ENCODE data around the gene TCF7L2.

DNA sequence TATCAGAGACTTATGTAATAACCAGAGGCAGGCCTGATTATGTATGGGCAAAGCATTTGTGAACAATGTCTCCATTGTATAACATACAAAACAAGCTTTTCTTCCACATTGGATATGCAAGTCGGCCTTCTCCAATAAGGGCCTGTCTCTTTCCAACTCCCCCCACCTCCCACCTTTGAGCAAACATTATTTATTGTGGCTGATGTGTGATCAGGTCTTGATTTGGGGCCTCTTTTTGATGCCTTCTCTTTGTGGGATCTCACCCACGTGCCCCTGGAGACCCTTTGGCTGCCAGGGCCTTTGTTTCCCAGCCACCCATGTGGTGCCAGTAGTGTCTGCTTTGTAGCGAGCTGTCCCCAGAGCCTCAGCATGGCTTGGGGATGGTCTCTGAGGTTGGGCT is 53.0 kb downstream of the TCF7L2 start:
- TF ChIP-seq, protein P1, sequence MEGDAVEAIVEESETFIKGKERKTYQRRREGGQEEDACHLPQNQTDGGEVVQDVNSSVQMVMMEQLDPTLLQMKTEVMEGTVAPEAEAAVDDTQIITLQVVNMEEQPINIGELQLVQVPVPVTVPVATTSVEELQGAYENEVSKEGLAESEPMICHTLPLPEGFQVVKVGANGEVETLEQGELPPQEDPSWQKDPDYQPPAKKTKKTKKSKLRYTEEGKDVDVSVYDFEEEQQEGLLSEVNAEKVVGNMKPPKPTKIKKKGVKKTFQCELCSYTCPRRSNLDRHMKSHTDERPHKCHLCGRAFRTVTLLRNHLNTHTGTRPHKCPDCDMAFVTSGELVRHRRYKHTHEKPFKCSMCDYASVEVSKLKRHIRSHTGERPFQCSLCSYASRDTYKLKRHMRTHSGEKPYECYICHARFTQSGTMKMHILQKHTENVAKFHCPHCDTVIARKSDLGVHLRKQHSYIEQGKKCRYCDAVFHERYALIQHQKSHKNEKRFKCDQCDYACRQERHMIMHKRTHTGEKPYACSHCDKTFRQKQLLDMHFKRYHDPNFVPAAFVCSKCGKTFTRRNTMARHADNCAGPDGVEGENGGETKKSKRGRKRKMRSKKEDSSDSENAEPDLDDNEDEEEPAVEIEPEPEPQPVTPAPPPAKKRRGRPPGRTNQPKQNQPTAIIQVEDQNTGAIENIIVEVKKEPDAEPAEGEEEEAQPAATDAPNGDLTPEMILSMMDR (IDR thresholded peaks at IDR 0.05; ENCODE audit: low read depth, low read length, poor library complexity, severe bottlenecking): no peak
- TF ChIP-seq EZH2phosphoT487 (IDR thresholded peaks at IDR 0.05; ENCODE audit: borderline replicate concordance, low read length): no peak

Measured in DOHH2 (cell line).